Pancreas (tissue), 10 donors: ENCODE results near the gene DGKI. TPM values are rescaled to one million over a fixed set of nuclear protein-coding genes. Genes with fewer than 3 reads are reported as not detected.
A peak's percentile ranks its signal among the peaks of the same experiment; 100 is the strongest.

Source experiments
- ATAC-seq, 4 donors: fragments of 200-7000 bp; cut with Tn5 transposase; one replicate each; pipeline versions ENCODE4 v1.8.0 to v1.9.1; 2020; ENCODE audit warnings: mild to moderate bottlenecking in 4 of 4, moderate library complexity in 4 of 4
- DNase-seq, 6 donors: peaks; one replicate each; pipeline ENCODE4 v3.0.0-alpha.2; 2020
- FAIRE-seq: peaks from 2 replicates; lab custom pipeline; 2012; peaks lifted over from hg19 to GRCh38; lab: Jason Lieb, UNC
- H3K27ac ChIP-seq, 4 donors: fragments of 200-600 bp; sonication (generic); 1 replicate in 3 of 4; 2 replicates in 1 of 4; pipeline versions ENCODE4 v1.5.0 to v1.8.0; 2020
- H3K27me3 ChIP-seq, 4 donors: fragments of 200-600 bp; one replicate each; pipeline ENCODE4 v1.8.0; 2021
- H3K36me3 ChIP-seq, 3 donors: fragments of 200-600 bp; sonication (generic) in 1 of 3; one replicate each; pipeline versions ENCODE4 v1.5.0 to v1.8.0; 2020 to 2021
- H3K4me1 ChIP-seq, 3 donors: fragments of 200-600 bp; one replicate each; pipeline ENCODE4 v1.8.0; 2021
- H3K4me3 ChIP-seq, 4 donors: fragments of 200-600 bp; sonication (generic) in 2 of 4; one replicate each; pipeline versions ENCODE4 v1.5.0 to v1.8.0; 2020 to 2021
- H3K9me3 ChIP-seq, 4 donors: fragments of 200-600 bp; one replicate each; pipeline ENCODE4 v1.8.0; 2021
- CTCF ChIP-seq, 4 donors: fragments of 200-600 bp; sonication (generic) in 3 of 4; IDR thresholded peaks; one replicate each; pipeline versions ENCODE4 v1.5.0 to v1.8.0; 2021; ENCODE audit warnings: antibody characterized with exemption in 4 of 4
- WGBS, 2 donors: extraction: QIAGEN DNeasy Blood & Tissue Kit; methylation state at CpG; one replicate each; pipeline ENCODE4 v1.1.7; 2013; 5-methylcytosine and 5-hydroxymethylcytosine counted together
- intact Hi-C, 3 donors: fragments of 100-400 bp; cut with DNase I; formaldehyde crosslinking; loops; one replicate each; pipeline versions ENCODE4 v1.11.1 to v1.14.2; 2022
- polyA plus RNA-seq, 2 donors: library from polyadenylated mRNA; stranded (reverse); fragments of 200-250 nt; gene quantifications; one replicate each; pipeline ENCODE4 v1.2.3, GENCODE V29; 2013
- total RNA-seq, 6 donors: library from RNA; stranded (reverse); fragmentation: NEBNext Ultra II Directional in 4 of 6; extraction: Animal tissue kit (Norgen Biotek cat#: 25700) in 4 of 6; gene quantifications; one replicate each; pipeline versions ENCODE4 v1.2.1 to v1.2.4, GENCODE V29; 2021 to 2023
- donor health status: healthy with polysubstance abuse.
- donor health status: DM: no; HTN: no; CAD: no; lungs with moderate emphysema.
- donor health status: DM: no; HTN: no; CAD: no.
- donor health status: control.
- donor health status: control.
- donor health status: Bipolar disorder and iron deficiency.
- donor health status: DM: yes; HTN: yes; CAD: no.
- donor health status: DM: no; HTN: no; CAD: no.
- donor health status: DM: no; HTN: no; CAD: no.
- donor health status: DM: yes; HTN: yes; CAD: no.

The DGKI gene
- total RNA-seq (under 1 TPM; 0.04 to 0.81 (median 0.19) TPM), polyA plus RNA-seq (under 1 TPM; 0.05 to 0.15 TPM)

GRCh38 chr7:137846827-137847567, at the start of gene DGKI:
Gene DGKI, minus strand, starts transcription at chr7:137846974.
- Histone ChIP-seq H3K27me3 (no peaks in the 10 kb centered on the region), H3K4me3 (peak within 1 kb of the TSS in 2 of 4 donors; percentile 9 to 24), H3K9me3 (no peaks in the 10 kb centered on the region), H3K4me1 (peaks cover 0 to 7% (median 0%) of the 10 kb centered on the region in 3 donors), H3K27ac (no peak within 1 kb of the TSS), H3K36me3 (no peaks in the 10 kb centered on the region)
- intact Hi-C loops: no loop called here
- peak; percentile 35 to 53 (median 40) for ATAC-seq
- WGBS, 2 donors: 2% methylated on average over 45 to 66 of the region's 66 CpGs
- DNase-seq: peak in 4 of 6 donors; percentile 11 to 67 (median 42)
- FAIRE-seq: no peak
- TF ChIP-seq CTCF (IDR thresholded peaks at IDR 0.05): no peak

- H3K27me3 ChIP-seq: no peaks in the 10 kb centered on the region
- H3K36me3 ChIP-seq: peaks cover 0 to 34% (median 11%) of the 10 kb centered on the region in 3 donors
- no peaks in the 10 kb centered on the region for H3K9me3 ChIP-seq
- intact Hi-C loops: loop anchor here in 2 of 3 donors (5.0 kb wide), 2 partner anchors 238 to 243 kb away; no protein-coding TSS in a partner anchor
- no peak overlapping the region for H3K4me3 ChIP-seq
- ATAC-seq (peak in 1 of 4 donors; percentile 13), DNase-seq (no peak), FAIRE-seq (no peak)
- H3K4me1 ChIP-seq: peaks cover 0 to 10% (median 0%) of the 10 kb centered on the region in 3 donors
- no peak overlapping the region for H3K27ac ChIP-seq
- no peak for TF ChIP-seq CTCF (IDR thresholded peaks at IDR 0.05)
- WGBS, 2 donors: 71 to 73% methylated on average over 8 of the region's 8 CpGs
Measured at GRCh38 chr7:137895301-137896221, 48.8 kb upstream of the DGKI start.

GRCh38 chr7:137893143-137893742, 46.5 kb upstream of the DGKI start:
- Histone ChIP-seq H3K27me3 (no peaks in the 10 kb centered on the region), H3K27ac (no peak overlapping the region), H3K4me3 (no peak overlapping the region), H3K4me1 (peaks cover 0 to 10% (median 0%) of the 10 kb centered on the region in 3 donors), H3K9me3 (no peaks in the 10 kb centered on the region), H3K36me3 (peaks cover 0 to 21% (median 5%) of the 10 kb centered on the region in 3 donors)
- no peak for ATAC-seq
- no peak for DNase-seq
- no peak for FAIRE-seq
- TF ChIP-seq CTCF (IDR thresholded peaks at IDR 0.05): no peak
- intact Hi-C loops: no loop called here

- no peak overlapping the region for H3K4me3 ChIP-seq
- no peak for FAIRE-seq
- H3K27me3 ChIP-seq: no peaks in the 10 kb centered on the region
- TF ChIP-seq CTCF (IDR thresholded peaks at IDR 0.05): no peak
- peaks cover 0 to 10% (median 0%) of the 10 kb centered on the region in 3 donors for H3K4me1 ChIP-seq
- ATAC-seq: peak in 3 of 4 donors; percentile 15 to 40 (median 31)
- WGBS, 2 donors: 86 to 88% methylated on average over 4 of the region's 4 CpGs
- no peak for DNase-seq
- H3K27ac ChIP-seq: no peak overlapping the region
- no peaks in the 10 kb centered on the region for H3K9me3 ChIP-seq
- peaks cover 0 to 17% (median 5%) of the 10 kb centered on the region in 3 donors for H3K36me3 ChIP-seq
- intact Hi-C loops: no loop called here
Measured at GRCh38 chr7:137891016-137891655, 44.4 kb upstream of the DGKI start.
